ENCODE measurements around the gene MYMK.

Gene MYMK

GRCh38 chr9:133492061-133493021 lies 32.4 kb downstream of the MYMK start:
- no peak overlapping the region for H3K4me3 ChIP-seq (ENCODE audit: low read length)
- no peak for DNase-seq (ENCODE audit: low read depth, low spot score)

DNA sequence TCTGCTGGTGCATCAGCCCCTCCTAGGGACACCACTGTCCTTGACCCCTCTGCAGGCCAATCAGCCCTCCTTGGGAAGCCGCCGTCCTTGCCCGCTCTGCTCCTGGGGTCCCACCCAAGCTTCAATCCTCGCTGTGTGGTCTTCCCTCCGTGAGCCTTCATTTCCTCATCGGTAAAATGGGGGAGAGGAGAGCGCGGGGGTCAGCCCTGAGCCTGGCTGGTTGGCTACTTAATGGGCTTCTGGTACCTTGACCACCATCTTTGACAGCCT lies 33.2 kb downstream of the MYMK start:
- no peak overlapping the region for H3K4me3 ChIP-seq (ENCODE audit: low read length)
- no peak for DNase-seq (ENCODE audit: low read depth, low spot score)

DNA sequence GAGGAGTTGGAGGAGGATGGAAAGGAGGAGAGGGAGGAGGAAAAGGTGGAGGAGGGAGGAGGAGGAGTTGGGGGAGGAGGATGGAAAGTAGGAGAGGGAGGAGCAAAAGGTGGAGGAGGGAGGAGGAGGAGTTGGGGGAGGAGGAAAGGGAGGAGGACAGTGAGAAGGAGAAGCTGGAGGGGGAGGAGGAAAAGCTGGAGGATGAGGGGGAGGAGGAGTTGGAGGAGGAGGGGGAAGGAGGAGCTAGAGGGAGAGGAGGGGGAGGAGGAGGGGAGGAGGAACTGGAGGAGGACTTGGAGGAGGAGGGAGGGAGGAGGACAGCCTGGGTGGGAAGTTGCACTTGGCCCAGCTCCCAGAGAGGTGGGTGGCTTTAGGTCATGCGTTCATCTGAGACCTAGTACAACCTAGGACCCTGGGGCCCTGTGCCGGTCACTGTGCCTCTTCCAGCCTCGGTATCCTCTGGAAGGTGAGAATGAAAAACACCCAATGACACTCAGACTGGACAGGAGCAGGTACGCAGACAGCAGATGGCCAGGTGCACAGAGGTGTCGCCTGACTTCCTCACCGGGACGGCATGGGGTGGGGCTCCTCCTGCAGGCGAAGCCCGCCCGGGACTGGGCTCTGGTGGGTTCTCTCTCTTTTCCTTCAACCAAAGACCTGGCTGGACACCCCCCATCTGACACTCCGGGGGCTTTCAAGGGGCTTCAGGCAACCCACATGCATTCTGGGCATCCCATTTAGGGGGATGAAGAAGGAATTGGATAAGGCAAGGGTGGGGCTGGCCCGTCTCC lies 33.7 kb downstream of the MYMK start:
- DNase-seq (ENCODE audit: low read depth, low spot score): no peak
- no peak overlapping the region for H3K4me3 ChIP-seq (ENCODE audit: low read length)

GRCh38 chr9:133490201-133490681 lies 34.5 kb downstream of the MYMK start:
- no peak for DNase-seq (ENCODE audit: low read depth, low spot score)
- H3K4me3 ChIP-seq (ENCODE audit: low read length): no peak overlapping the region

DNA sequence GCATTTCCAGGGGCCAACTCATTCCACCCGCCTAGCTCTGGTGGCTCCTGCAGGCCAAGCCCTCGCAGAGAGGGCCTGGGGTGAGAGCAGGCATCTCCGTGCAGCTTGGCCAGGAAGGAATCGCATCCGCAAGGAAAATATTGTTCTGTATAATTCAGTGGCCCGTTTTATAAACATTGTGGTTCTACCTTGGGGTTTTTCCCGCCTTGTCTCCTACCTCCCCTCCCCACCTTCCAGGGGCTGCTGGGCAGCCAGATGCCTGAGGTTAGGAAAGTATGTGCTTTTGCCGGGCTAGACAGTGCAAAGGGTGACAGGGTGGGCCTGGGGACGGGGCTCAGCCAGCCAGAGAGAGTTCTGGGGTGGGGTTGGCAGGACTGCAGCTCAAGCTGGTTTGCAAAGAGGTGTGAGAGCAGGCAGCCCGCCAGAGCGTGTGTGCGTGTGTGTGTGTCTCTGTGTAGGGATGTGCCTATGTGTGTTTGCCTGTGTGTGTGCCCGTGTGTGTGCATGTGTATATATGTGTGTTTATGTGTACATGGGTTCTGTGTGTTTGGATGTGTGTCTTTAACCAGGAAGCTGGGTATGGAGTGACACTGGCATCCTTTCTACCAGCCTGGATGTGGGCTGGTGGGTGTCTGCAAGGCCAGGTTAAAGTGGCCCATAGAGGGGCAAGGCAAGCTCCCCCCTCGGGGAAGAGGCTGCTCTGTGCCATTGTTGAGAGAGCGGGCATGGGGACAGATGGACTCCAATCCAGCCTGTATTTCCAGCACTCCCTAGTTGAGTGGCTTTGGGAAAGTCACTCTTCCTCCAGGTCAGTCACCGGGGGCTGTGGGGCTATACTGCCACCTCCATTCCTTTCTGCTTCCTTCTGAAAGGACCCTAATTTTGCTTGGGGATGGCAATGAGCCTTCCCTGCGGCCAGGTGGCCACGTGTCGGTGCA lies 35.2 kb downstream of the MYMK start:
- no peak overlapping the region for H3K4me3 ChIP-seq (ENCODE audit: low read length)
- DNase-seq (ENCODE audit: low read depth, low spot score): no peak

DNA sequence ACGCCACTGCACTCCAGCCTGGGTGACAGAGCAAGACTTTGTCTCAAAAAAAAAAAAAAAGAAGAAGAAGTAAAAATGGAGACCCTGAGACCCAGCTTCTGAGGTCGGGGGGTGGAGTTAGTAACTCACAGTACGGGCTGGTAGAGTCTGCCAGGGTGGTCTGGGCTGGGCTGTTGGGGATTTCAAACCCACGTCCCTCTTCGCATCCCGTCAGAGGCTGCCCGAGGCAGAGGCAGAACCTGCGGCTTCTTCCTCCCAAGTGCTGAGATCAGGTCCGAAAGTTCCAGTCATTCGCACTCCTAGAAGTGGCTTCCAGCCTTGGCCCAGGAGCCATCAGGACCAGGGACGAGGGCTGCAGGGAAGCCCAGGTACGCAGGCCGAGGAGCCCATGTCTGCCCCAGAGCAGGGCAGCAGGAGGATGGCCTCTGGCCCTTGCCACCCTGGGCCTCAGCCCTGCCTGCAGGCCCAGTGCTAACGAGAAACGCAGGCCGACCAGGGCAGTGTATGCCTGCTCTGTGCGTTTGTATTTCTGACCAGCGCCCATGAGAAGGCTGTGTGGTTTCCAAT lies 36.0 kb downstream of the MYMK start:
- DNase-seq (ENCODE audit: low read depth, low spot score): no peak
- H3K4me3 ChIP-seq (ENCODE audit: low read length): no peak overlapping the region

DNA sequence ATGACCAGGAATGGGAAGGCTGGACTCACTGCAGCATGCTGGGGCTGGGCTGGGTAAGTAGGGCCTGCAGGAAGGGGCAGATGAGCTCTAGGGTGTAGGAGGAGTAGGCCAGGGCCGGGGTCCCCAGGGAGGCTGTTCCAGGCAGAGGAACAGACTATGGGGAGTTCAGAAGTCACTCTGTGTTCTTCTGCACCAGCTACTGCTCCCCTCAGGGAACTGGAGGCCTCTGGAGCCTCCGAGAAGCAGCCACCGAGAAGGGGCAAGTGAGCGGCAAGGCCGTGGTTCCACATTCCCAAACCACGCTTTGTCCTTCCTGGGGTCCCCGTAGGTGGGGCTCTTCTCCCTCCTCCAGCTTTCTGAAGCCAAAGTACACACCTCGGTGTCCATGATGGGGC lies 37.4 kb downstream of the MYMK start:
- no peak overlapping the region for H3K4me3 ChIP-seq (ENCODE audit: low read length)
- DNase-seq (ENCODE audit: low read depth, low spot score): no peak

DNA sequence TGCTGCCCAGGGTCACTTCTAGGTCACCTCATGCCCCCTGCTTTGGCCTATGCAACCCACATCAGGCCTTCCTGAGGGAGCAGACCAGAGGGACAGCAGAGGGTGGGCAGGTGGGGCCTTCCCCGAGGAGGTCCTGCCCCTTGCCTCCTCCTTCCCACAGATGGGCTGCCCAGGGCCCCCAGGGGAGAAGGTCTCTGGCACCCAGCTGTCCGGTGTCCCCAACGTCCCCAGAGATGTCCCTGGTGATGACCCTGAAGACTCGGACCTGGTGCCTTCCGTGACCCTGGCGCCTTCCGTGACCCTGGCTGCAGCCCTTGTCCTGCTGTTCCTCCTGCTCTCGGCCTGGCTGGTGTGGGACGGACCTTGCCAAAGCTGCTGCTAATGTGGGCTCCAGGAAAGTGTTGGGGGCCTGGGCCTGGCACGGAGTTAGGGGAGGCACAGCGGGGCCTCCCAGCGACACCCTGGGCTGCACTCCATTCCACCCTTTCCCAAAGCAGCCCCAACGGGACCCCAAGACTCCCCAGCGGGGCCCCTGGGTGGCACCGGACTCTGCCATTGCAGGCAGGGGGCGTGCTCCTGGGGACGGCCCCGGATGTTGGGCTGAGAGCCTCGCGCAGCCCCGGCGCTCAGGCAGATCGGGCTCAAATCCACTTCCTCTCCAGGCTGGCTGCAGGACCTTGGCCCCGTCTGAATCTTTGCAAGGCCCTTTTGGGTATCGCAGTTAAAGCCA lies 39.1 kb downstream of the MYMK start:
- H3K4me3 ChIP-seq (ENCODE audit: low read length): peak overlapping the region; percentile 54
- peak; percentile 35 for DNase-seq (ENCODE audit: low read depth, low spot score)

DNA sequence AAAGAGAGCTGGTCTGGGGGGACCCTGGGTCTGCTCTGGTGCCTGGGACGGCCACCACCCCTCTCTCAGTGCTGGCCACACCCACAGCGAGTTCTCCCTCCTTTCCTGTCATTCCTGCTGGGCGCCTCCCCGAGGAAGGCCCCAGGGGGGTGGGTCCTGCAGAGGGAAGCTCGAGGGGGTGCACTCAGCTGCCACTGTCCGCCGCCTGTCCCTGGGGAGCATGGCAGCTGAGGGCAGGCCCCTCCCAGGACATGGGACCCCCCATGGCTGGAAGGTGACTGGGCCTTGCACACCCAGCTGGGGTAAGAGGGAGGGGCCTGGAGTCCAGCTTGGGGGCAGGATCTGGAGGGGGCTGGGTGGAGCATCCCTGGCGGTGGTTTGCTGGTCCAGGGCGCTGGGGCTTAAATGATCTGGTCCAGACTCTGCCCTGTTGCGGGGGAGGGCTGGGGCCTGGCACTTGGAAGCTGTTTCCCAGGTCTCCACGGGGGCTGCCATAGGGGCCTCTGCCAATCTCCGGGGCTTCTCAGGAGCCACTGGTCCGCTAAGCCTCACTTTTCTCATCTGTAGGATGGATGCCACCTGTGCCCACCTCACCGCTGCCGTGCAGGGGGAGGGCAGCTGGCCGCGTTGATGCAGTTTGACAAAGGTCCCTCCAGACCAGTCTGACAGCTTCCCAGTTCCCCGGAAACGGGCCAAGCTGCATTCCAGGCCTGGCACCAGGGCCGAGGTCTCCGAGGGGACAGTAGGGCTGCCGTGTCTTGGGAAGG lies 39.9 kb downstream of the MYMK start:
- DNase-seq (ENCODE audit: low read depth, low spot score): no peak
- H3K4me3 ChIP-seq (ENCODE audit: low read length): no peak overlapping the region

- no peak overlapping the region for H3K4me3 ChIP-seq (ENCODE audit: low read length)
- DNase-seq (ENCODE audit: low read depth, low spot score): no peak
Measured at GRCh38 chr9:133483611-133484010, 41.1 kb downstream of the MYMK start.

GRCh38 chr9:133478851-133479711 lies 45.7 kb downstream of the MYMK start, which contains the start of gene SLC2A6:
Gene SLC2A6, minus strand, starts transcription at chr9:133479099. Its CDS starts 40 bp downstream, at chr9:133479059.
- peak; percentile 81 for DNase-seq (ENCODE audit: low read depth, low spot score)
- H3K4me3 ChIP-seq (ENCODE audit: low read length): peak within 1 kb of the TSS; percentile 61

- DNase-seq (ENCODE audit: low read depth, low spot score): no peak
- peak overlapping the region; percentile 61 for H3K4me3 ChIP-seq (ENCODE audit: low read length)
Measured at GRCh38 chr9:133477992-133478850, 46.5 kb downstream of the MYMK start.

GRCh38 chr9:133477461-133477860 lies 47.3 kb downstream of the MYMK start:
- no peak for DNase-seq (ENCODE audit: low read depth, low spot score)
- H3K4me3 ChIP-seq (ENCODE audit: low read length): no peak overlapping the region

DNA sequence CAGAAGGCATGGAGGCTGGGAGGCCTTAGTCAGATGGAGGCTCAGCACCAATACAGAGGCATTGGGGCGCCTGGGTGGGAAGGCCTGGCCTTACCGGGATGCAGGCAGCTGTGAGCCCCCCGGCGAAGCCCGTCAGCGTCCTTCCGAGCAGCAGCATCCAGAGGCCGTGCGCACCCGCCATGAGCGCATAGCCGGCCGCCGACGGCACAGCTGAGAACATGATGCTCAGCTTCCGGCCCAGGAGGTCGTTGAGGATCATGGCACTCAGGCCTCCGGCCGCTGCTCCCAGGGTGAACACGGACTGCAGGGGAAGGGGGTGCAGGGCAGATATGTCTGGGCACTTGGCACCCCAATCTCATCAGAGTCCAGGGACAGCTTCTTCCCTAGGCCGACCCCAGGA lies 47.8 kb downstream of the MYMK start:
- DNase-seq (ENCODE audit: low read depth, low spot score): no peak
- H3K4me3 ChIP-seq (ENCODE audit: low read length): no peak overlapping the region

DNA sequence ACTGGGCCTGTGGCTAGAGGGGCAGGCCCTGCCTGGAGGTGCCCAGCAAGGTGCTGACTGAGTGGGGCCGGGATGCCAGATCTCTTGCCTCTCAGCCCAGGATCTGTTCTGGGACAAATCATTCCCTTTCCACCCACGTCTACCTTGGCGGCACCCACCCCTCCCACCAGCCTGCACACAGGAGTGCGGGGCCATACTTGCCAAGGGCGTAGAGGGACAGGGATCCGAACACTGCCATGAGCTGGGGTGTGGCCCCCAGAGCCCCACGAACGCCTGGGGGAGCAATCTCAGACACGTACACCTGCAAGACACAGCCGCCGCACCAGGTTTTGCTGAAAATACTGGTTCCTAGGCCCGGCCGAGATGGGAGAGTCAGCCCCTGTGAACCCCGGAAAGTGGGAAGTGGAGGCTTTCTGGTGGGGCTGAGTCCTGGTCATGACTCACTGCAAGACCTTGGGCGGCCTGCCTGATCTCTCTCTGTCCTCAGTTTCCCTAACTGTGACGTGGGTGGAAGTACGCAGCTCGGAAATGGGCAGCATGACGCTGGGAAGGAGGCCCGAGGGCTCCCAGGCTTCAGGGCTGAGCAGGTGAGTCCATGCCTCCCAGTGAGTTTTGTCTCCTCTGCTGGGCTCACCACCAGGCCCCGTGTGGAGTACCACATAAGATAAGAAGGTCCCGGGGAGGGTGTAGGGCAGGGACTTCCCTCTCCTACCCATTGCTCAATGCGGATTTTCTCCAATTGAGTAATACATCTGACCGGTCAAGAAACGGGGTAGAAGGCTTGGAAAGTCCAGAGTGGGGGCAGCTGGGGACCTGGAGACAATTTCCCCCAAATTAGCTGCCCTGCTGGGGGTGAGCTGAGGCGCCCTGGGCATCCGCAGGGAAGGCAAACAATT lies 48.5 kb downstream of the MYMK start:
- DNase-seq (ENCODE audit: low read depth, low spot score): no peak
- no peak overlapping the region for H3K4me3 ChIP-seq (ENCODE audit: low read length)
